HG02885 (cell line): ENCODE results near the gene RDH12.

Source experiments
- ATAC-seq: cut with Tn5 transposase; IDR thresholded peaks from one replicate; pipeline ENCODE4 v1.9.1; 2021; ENCODE audit warnings: mild to moderate bottlenecking; ENCODE audit not compliant: unreplicated experiment, poor library complexity

Gene RDH12

GRCh38 chr14:67744046-67744445 is 42.4 kb downstream of the RDH12 start:
- no peak for ATAC-seq

- no peak for ATAC-seq
Observed at GRCh38 chr14:67746927-67747326, 45.2 kb downstream of the RDH12 start.

DNA sequence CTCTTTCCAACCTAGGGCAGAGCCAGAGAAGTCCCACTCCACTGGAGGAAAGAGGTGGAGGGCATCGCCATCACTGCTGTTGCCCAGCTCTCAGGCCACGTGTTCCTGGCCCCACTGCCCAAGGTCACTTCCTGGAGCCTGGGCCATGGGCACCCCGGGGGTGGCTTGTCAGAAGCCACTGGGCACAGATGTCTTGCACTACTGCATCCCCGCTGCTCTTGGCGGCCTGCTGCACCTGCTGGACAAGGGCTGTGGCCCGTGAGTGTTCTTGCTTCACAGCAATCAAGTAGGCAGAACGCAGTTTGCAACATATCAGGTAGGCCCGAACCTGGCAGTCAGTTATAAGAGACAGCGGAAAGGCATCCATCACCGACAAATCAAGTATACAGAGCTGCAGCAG is 46.6 kb downstream of the RDH12 start:
- no peak for ATAC-seq

DNA sequence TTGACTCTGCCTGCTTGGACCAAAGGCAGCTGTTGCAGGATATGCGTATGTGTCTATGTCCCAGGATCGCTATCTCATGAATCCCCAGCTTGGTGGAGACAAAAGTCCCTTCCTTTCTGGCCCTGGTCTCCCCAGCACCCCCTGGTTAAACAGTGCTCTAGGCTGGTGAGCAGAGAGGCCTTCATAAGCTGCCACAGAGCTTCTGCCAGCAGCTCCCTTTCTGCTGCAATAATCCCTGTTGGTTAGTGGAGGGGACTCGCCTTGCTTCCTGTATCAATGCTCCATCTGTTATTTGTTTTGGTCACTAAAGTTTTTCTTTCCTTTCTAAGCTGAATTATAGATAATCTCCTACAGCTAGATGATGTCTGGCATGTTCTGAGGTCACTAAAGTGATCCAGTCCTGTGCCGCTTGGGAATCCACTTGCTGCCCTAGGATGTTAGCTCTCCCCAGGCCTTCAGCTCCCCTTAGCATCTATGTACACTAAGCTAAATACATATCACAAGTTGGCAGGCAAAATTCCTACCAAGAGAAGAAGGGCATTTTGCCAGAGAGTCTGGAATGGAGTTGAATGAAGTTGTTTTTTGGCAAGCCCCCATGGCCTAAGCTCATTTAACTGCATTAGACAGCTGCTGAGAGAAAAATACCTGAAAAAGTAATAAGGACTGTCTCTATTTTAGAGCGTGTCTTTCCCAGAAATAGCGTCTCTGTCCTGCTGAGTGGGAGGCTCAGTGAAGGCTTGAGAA is 47.8 kb downstream of the RDH12 start:
- no peak for ATAC-seq

- ATAC-seq = no peak
Observed at GRCh38 chr14:67756496-67756895, 54.8 kb downstream of the RDH12 start.

DNA sequence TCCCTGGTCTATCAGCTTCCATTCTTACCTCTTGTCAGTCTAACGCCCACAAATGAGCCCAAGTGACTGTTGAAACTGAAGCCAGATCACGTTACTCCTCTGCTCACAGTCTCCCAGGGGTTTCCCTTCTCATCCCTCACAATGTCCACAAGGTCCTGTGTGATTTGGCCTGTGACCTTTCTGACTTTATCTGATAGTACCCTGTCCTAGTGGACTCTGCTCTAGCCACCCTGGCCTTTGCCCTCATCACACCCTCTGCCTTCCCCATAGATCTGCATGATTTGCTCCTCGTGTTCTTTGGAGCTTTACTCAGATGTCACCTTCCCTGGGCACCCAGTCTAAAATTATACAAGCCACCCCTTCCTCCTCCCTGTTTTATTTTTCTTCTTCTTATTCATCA is 55.5 kb downstream of the RDH12 start:
- ATAC-seq = no peak

DNA sequence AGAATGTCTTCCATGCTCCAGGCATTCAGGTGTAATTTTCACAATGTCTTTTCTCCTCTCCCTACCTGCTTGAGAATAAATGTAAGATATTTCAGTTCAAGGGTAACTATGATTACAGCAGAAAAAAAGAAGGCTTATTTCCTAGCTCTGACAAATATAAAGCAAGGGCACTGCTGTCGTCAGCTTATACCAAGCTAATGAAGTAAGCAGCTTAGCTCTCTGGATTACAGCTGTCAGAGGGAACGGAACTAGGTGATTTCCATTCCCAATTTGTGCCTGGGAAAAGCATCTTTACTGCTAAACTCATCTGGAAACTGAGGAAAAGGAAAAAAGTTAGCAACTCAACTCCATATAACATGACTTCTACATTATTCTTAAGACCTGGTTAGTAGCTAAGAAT is 58.2 kb downstream of the RDH12 start:
- no peak for ATAC-seq

DNA sequence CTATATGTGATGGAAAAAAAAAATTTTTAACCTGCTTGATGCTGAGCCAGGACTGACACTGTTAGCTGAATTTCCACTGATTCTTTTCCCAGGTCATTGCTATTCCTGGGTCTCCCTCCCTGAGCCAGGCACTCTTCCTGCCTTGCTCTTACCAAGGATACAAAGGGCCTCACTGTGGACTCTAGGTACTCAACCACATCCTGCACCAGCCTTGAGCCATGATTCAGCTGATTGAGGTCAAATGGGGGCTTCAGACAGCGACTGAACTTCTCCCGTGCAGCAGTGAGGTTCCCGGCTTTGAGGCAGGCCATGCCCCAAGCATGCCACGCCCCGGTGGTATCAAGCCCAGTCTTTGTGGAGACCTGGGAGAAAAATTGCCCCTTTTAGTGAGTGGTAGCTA is 60.4 kb downstream of the RDH12 start:
- ATAC-seq = no peak

DNA sequence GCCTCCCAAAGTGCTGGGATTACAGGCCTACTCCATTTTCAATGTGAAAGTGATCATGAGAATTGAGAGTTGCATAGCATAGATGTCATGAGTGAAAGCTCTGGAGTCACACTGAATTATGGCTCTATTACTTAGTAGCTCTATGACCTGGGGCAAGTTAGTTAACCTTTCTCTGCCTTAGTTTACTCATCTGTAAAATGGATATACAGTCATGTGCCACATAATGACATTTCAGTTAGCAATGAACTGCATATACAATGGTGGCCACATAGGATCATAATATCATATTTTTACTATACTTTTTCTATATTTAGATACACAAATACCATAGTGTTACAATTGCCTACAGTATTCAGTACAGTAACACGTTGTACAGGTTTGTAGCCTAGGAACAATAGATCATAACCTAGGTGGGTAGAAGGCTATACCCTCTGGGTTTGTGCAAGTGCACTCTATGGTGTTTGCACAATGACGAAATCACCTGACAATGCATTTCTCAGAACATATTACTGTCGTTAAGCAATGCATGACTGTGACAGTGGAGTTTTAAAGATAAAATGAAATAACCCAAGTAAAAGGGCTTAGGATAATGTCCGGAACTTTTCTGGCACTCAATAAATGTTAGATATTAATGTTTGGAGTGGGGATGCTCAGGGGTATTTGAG is 61.6 kb downstream of the RDH12 start:
- no peak for ATAC-seq

GRCh38 chr14:67764496-67764895 is 62.8 kb downstream of the RDH12 start:
- ATAC-seq = no peak

DNA sequence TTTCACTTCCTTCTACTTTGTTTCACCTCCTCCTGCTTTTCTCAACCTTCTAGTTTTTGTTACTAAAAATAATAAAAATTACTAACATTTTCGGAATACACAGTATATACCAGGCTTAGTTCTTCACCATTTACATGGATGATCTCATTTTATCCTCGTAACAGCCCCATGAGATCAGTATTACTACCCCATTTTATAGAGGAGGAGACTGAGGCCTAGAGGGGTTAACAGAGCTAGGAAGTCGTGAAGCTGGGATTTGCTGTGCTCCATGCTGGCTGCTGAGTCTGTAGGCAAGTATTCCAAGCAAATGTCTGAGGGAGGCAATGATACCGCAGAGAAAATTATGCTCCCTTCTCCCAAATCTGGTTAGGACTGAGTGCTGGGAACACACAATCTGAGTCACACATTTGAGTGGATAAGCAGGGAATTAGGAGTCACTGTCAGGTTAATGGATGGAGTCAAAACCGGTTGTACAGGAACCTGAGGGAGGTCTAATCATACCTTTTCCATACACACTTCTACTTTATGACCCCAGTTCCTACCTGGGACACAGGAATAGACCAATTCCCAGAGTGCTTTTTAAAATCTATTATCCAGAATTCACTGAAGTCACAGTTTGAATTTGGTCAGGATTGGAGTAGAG is 63.6 kb downstream of the RDH12 start:
- no peak for ATAC-seq

DNA sequence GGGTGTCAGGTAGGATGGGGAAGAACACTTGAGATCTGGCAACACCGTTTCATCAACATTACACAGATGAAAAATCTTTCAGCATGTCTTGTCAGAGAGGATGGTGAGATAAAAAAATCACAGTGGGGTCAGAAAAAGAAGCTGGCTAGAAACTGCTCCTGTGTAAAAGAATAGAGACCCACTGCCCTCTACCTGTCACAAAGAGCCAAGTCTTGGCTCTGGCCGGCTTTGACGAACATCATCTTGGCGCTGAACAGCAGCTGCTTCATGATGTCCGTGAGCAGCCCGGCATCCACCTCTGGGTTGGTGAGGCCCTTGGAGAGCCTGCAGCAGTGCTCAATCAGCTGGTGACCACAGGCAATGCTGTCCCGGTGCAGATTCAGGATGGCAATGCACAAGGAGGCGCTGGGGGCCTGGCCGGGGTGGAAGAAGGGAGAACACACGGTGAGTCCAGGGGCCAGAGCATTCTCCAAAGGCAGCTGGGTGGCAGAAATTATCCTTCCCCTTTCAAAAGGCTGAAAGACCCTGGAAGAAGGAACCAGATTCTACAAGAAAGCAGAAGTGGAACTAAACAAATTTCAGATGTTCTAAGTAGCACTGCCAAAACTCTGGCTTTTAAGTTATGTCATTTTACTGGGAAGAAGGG is 64.5 kb downstream of the RDH12 start:
- no peak for ATAC-seq

DNA sequence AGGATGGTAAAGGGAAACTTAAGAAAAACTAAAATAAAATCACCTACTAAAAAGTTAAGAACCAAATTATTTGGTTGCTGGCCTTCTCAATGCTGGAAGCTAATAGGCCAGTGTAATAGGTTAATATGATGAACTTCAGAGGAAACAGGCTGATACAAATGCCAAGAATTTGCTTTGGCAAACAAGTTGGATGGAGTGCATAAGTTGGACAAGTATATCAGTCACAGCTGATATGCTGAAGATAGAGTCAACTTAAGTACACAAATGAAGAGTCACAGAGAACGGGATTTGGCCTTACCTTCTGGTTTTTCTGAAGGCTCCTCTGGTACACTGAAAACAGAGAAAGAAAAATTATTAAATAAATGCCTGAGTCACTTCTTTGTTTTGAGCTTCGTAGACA is 66.5 kb downstream of the RDH12 start:
- no peak for ATAC-seq

GRCh38 chr14:67773844-67774377 is 72.2 kb downstream of the RDH12 start:
- ATAC-seq = no peak

DNA sequence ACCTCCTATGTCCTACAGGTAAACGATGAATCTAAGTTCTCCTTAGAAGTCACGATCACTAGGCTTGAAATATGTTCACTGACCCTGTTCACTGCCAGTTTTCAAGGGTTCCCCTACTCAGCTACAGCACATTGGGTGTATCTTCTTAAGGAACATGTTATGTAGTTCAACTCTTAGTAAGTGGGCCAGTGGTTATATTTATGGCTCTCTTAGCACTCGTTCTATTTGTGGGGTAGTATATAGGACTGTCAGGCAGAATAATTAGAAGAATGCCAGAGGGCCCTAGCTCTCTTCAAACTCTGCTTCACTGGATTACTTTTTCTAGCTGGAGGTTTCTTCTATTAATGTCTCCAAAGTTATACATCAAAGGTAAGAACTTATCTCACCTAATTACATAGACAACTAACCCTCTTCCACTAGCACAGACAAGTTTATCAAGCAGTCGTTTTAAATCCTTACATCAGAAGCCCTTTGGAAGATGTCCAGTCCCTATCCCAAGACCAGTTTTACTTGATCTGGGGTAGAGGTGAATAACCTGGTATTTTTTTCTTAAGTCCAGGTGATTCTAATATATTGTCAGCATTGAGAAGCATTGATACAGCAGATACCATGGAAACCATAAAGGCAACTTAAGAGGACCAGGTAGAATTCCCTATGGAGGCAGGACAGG is 75.1 kb downstream of the RDH12 start:
- ATAC-seq = no peak

DNA sequence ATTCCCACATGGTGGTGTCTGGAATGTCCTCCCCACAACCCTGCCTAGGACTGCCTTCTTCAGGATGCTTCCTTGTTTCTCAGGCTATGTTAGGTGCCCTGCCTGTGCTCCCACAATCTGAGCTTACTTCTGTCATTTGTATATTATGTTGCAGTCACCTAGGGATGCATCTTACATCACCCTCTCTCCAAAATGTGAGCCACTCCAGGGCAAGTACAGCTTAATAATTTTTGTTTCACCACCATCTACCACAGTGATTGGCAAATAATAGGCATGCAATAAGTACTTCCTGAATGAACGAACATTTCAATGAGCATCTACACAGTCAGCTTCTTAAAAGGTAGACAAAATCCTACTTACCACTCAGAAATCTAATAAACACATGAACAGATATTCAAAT is 77.1 kb downstream of the RDH12 start:
- ATAC-seq = no peak

DNA sequence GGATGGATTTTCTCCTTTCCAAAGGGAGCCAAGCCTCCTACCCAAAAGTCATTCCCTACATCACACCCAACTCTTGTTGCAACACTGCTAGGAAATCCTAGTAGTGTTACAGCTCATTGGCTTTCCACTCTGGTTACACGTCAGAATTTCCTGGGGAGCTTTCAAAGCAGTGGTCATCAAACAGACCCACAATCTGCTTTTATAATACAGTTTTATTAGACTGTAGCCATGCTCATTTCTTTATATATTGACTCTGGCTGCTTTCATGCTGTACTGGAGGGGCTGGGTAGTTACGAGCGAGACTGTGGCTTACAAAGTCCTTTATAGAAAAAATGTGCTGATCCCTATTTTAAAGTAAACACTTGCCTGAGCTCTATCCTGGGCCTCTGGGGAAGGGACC is 80.4 kb downstream of the RDH12 start:
- ATAC-seq = no peak
